GM21526 (cell line): ENCODE results near the gene CHD5.
A peak's percentile ranks its signal among the peaks of the same experiment; 100 is the strongest.

Source experiments
- ATAC-seq: cut with Tn5 transposase; IDR thresholded peaks from one replicate; pipeline ENCODE4 v1.9.1; 2021; ENCODE audit warnings: moderate library complexity; ENCODE audit not compliant: unreplicated experiment, low FRiP score

CHD5 gene

DNA sequence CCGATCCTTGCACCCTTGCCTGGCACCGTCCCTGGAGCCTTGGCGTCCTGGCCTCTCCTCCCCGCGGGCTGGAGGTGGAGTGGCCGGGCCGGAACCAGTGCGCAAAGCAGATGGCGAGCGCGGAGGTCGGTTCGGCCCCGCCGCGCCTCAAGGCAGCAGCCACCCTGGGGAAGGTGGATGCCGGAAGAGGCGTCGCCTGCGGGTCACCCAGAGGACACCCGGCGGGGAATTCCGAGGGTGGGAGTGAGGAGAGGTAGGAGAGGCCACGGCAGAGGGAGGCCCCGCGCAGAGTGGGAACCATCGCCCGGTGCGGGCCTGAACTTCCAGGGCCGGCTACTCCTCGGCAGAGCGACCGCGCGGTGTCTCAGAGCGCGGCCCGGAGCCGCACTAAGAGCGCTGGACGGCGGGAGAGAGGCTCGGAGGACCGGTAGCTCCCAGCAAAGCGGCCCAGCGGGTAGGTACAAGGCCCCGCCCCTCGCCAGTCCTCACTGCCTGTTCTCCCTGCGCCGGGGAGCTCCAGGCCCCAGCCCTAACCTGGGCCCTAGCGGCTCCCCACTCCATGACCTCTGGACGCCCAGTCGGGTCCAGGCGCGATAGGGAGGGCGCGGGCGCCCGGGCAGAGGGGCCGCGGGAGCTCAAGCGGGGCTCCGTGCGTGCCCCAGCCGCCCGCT is 25.9 kb upstream of the CHD5 start, which contains the start of gene RNF207:
Gene RNF207, plus strand, starts transcription at position 271 of the 671 bp plus-strand sequence. CDS start 417 bp downstream, outside the sequence.
- no peak for ATAC-seq

DNA sequence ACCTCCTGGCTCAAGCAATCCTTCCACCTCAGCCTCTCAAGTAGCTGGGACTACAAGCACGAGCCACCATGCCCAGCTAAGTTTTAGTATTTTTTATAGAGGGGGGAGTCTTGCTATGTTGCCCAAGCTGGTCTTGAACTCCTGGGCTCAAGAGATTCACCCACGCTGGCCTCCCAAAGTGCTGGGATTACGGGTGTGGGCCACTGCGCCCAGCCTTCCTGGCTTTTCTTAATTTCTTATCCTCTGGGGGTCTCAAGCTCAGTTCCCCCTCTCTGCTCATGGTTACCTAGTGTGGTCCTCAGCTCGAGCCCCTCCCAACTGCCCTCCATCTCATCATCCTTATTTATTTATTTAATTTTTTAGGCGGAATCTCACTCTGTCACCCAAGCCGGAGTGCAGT is 22.1 kb upstream of the CHD5 start:
- no peak for ATAC-seq

- ATAC-seq = no peak
Observed at GRCh38 chr1:6200188-6200809, 20.2 kb upstream of the CHD5 start.

DNA sequence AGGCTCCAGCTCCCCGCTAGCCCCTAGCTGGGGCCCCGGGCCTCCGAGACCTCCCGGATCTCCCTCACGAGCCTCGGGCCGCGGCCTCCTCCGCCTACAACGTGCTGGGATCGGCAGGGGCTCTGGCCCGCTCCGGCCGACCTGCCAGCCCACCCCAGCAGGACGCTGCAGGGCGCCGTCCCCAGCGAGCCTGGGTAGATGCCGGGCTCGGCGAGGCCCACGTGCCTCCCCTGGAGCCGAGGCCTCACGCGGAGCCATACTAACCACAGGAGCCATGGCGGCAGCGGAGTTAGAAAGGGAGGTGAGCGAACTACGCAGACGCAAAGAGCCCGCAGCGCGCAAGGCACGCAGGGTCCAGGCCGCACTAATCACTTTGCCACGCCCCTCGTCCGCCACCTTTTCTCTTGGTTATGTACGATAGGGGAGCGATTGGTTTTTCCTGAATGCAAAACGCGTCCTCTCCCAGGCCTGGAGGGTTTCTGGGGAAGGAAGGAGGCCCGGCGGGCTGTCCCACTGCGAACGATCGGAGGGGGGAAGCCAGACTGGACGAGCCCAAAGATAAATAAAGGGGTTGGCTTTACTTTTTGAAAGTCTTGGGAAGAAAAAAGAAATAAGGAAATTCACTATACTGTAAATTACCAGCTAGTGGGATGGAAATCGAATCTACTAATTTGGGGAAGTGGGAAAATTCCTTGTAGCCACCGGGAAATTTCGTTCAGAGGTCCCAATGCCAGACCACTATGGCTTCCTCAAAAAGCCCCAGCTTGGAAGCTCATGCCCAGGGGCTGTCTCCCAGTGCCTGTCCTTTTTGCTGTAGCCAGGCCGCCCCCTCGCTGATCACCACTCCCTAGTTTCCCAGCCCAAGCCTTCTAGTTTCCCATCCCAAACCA is 19.4 kb upstream of the CHD5 start, which contains the start of gene RPL22:
Gene RPL22, minus strand, starts transcription at position 298 of the 890 bp plus-strand sequence. Its CDS starts 22 bp downstream, at position 276.
- peak; percentile 96 for ATAC-seq

DNA sequence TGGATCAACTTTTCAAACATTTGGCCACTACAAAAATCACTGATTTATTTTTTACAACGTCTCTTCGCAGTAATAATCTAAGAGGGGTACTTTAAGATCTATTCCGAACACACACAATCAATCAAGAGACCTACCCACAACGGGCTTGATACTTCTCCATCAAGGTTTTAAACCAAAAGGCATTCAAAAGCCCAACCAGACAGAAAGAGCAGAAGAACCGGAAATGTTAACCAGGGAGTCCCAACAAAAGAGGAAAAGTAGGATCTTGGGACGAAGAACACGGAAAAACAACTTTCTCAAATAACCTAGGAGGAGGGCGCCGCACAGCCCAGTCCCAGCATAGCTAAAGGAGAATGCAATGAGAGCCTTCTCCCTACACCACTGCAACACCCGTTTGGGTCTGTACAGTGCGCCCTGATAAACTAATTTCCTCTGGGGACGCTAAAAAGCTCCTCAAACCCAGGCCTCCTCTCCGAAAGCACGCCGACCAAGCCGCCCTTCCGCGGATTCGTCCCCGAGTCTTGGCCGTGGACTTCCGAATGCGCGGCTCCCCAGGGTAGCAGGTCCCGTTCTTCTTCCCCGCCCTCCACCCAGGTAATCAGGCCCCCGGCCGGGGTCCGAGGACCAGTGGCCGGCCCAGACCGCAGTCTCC is 18.7 kb upstream of the CHD5 start:
- ATAC-seq = peak; percentile 14

DNA sequence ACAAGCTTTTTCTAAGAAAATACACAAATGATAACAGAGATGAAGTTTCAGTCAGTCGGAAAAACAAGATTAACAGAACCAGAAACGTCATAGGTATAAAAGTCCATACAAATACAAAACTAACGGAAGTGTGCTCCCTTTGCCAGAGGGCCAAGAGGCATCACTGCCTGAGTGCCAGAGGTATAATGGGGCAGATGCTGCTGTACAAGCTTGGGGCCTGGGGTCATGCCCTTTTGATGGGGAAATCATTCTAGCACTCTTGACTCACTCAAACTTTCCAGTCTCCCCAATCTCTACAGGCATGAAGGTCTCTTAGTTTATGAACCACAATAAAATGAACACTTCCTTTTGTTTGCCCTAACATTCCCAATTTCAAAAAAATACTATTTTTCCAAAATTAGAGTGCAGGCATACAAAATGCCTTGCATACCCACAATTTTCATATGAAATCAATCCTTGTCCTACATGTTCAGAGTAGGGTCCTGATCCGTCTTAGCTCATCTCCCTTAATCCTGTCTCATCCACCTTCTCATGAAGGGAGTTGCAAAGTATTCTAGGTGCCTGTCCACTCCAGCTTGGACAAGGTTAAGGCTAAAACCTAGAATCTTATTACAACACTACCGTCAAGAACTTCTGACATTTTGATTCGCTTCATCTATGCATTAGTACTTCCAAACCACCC is 17.8 kb upstream of the CHD5 start:
- no peak for ATAC-seq

GRCh38 chr1:6191968-6192367 is 11.8 kb upstream of the CHD5 start:
- ATAC-seq = no peak

DNA sequence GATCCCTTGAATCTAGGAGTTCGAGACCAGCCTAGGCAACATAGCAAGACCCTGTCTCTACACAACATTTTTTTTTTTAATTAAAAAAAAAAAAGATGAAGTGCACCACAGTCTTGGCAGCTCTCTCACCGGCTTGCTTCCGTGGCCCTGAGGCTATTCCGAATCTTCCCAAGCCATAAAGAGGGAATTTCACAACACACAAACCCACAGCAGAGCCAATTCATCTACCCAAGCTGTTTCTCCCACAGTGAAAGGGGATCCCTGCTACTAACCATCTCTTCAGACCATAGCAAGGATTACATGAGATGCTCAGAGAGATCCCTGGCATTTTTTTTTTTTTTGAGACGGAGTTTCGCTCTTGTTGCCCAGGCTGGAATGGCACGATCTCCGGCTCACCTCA is 8.3 kb upstream of the CHD5 start:
- ATAC-seq = no peak

DNA sequence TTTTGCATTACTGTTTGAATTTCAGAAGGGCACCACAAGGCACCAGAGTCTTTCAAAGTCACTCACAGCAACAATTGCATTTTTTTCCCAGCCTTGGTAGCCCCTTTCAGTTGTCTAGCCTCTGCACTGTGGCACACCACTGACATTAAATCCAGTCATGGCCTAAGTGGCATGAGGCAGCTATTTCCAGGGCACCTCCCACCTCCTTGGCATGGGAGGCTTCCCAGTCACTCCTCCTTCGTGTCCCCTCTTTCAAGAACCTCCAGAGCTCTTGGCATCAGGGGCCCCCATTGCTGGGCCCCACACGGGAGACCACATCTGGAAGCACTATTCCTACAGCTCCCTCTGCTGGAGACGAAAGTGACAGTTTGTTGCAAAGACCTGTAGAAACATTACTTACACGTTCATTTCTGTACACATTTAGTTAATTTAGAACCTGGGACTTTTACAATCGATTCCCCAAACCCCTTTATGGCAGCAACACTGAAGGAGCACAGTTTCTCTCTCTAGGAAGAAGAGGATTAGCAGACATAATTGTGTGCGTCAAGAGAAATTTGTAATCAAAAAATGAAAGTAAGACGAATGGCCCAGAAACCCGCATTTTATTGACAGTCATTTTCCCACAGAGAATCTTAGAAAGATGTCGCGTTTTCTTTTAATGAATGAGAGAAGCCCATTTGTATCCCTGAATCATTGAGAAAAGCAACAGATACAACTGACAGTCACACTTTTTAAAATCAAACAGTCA is 5.7 kb upstream of the CHD5 start:
- ATAC-seq = no peak

DNA sequence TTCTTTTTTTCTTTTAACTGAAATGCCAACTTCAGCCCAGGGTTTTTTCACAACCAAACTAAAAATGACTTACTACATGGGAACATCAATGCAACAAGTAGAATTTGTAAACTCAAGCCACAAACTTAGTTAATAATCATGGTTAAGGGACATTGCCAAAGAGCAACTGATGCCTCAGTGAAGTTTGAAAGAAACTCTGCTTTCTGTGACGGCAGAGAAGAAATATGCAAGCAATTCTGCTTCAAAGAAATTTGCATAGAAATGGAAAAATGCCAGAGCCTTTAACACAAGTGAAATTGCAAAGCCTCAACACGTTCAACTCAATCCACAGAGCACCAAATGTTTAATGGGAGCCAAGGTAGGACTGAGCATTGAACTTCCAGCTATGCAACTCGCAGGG is 5.0 kb upstream of the CHD5 start:
- ATAC-seq = no peak

GRCh38 chr1:6184083-6184783 is 4.1 kb upstream of the CHD5 start:
- ATAC-seq = no peak

GRCh38 chr1:6183520-6183989 is 3.4 kb upstream of the CHD5 start:
- no peak for ATAC-seq

- ATAC-seq = no peak
Observed at GRCh38 chr1:6181347-6181770, 1.2 kb upstream of the CHD5 start.

DNA sequence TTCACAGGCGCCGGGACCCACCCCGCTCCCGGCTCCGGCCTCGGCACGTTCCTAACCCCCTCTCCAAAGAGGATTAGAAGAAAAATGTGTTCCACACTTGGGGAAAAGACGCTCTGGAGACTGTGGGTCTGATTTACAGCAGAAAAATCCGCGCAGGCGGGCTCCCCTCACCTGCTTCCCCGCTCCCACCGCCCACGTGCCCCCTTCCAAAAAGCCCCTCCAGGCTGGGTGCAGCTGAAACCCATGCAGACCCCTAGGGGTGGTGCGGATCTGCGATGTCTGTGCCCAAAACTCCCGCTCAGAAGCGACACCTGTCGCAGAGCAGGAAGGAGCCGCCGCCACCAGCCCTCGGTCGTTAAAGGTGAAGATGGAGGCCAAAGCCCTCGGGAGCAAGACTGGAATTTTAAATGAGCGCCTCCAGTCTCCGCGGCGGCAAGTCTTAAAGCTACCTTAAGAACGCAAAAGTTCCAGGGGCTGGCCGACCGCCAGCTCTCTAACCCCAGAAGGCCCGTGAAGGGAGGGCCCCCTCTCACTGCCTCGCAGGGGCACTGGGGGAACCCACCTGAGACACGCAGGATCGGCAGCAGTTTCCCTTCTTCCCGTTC is 688 bp upstream of the CHD5 start:
- no peak for ATAC-seq

DNA sequence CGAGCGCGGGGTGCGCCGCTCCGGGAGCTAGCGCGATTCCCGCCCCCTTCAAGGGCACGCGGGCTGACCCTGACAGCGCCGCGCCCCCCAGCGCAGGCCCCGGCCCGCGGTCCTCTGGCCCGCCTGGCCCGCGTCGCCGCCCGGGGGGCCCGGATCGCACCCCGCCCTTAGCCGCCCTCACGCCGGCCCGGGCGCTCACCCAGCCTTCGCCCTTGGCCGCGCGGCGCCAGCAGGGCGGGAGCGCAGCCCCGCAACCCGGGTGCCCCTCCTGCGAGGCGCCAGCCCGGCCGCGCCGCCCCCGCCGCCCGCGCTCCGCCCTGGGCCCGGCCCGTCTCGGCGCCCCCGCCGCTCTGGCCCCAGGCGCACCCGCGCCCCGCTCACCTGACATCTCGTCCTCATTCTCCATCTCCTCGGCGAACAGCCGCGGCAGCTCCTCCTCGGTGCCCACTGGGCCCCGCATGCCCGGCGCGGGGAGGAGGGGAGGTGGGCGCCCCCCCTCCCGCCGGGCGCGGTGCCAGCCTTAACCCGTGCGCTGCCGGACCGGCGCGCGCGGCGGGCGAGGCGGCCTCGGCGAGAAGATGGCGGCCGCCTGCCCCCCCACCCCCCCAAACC is 451 bp downstream of the CHD5 start:
- no peak for ATAC-seq

DNA sequence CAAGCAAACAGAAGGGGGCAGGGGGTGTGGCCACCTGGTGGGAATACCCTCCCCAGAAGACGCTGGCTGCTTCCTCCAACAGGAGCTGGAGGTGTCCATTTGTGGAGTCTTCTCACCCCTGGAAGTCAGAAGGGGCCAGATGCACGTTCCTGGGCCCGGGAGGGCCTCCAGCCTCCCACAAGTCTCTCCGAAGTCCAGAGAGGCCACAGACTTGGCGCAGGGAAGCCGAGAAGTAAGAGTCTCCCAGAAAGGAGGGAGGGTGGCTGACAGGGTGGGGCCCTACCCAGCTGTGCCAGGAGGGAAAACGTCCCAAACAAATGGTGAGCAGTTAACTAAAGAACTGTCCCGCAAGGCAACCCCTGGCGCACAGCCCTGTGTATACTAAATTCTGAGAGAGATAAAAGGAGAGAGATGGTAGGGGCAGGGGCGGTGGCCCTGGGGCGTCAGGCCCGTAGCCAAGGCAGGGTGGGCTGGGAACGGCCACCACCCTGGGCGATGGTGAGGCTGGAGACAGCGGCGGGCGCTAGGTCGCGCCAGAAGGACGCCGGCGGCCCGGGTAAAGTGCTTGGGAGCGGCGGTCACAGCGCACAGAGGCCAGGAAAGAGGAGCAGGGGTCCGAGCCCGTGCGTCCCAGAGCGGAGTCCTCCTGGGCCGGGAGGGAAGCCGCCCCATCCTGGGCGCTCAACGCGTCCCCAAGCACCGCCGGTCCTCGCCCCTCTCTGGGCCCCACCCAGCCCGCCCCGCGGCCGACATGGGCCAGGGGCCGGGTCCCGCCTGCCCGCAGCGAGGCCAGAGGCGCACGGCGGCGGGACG is 1.2 kb downstream of the CHD5 start:
- ATAC-seq = no peak
